HG03442 (cell line): Measurements from ENCODE around the gene MARVELD1.
"Not testable (repeated sequence)": the region's sequence is repeated elsewhere in the genome, so short reads cannot be mapped to it uniquely, and the experiment has no call there.

Source experiments
- ATAC-seq: cut with Tn5 transposase; IDR thresholded peaks from one replicate; pipeline ENCODE4 v1.9.1; 2021; ENCODE audit warnings: mild to moderate bottlenecking, moderate library complexity; ENCODE audit not compliant: unreplicated experiment

Gene MARVELD1

DNA sequence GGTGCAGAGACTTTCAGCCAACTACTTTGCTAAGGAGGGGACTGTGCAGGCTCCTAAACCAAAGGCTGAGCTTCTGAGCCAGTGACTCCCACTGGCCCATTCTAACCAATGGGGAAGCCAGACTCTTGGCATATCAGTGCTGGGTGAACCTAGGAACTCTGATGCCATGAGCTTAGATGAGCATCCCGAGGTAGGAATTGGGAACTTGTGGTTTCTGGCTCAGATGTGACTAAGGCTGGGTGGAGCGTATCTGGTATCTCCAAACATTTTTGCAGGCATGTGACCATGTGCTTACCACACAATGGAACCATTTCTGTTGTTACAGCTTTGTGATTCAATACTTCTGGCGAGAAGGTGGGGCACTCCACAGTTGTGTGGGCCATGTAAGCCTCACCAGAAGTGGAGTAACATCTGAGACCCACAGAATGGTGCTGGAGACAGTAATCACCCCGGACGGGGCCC, 23.9 kb upstream of the MARVELD1 start:
- ATAC-seq, result no peak

DNA sequence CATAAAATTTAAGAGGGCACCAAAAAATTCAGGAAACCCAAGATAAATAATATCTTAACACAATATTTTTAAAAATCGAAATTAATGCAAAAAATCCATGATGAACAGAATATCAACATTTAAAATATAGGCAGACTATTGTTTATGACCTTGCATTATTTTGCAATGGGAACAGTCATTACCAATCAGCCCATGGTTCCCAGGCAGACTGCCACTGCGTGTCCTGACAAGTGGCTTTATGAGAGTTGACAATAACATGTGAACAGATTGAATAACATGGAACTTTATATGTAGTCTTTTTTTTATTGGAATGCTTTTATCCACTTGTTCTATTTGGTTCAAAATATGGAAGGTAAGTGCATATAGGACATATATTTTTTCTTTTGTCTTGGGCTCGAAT, 23.4 kb upstream of the MARVELD1 start:
- no peak for ATAC-seq

DNA sequence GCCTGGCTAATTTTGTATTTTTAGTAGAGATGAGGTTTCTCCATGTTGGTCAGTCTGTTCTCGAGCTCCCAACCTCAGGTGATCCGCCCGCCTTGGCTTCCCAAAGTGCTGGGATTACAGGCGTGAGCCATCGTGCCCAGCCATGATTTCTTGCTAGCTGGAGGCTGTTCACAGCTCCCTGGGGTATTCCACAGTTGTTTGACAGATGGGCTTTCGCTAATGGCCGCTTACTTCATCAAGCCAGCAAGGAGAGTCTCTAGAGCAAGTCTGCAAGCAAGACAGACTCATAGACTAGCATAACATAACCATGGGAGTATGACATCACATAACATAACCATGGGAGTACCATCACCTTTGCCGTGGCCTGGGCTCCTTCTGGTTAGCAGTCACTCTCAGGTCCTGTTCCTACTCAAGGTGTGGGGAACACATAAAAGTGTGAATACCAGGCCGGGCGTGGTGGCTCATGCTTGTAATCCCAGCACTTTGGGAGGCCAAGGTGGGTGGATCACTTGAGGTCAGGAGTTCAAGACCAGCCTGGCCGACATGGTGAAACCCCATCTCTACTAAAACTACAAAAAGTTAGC, 15.4 kb upstream of the MARVELD1 start:
- not testable (repeated sequence) for ATAC-seq

DNA sequence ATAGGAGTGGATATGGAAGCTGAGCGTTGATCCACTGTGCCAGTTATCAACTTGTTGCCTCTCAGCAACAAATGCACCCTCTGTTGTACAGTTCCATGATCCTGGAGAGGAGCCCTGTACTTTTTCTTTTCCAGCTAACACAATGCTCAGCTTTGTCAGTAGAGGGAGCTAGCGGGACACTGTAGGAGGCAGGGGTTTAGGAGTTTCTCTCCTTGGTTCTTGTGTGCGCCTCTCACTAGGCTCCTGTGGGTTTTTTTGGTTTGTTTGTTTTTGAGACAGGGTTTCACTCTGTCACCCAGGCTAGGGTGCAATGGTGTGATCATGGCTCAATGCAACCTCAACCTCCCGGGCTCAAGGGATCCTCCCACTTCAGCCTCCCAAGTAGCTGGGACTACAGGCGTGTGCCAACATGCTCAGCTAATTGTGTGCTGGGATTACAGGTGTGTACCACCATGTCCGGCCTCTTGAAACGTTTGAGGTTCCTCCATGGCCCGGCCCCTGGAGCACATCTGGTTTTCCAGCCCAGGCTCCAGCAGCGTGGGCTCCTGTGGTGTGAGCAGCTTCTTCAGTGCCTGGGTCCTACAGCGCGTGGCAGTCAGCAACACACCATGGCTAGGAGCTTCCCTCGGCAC, 12.0 kb upstream of the MARVELD1 start:
- peak; percentile 79 for ATAC-seq

DNA sequence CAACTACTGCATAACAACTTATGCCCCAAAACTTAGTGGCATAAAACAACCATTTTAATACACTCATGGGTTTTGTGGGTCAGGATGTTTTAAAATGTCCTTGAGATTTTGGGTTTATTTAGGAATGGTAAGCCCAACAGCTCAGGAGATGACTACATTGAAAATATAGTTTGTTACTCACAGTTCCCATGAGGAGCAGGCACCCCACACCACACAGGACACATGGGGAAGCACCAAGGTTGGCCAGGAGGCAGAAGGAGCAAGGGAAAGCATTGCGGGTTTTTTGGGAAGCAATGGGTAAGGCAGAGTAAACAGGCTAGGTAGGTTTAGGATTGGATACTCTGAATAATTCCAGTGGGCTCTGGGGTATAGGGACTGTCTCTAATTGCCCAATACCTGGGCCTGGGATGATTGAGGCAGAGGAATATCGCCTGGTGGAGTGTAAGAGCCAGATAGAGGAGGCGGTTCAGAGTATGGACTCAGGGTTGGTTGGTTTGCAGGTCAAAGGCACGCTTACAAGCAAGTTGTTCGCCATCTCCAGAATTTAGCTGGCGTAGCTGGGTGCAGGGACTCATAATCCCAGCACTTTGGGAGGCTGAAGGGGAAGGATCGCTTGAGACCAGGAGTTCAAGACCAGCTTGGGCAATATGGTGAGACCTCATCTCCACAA, 10.0 kb upstream of the MARVELD1 start:
- no peak for ATAC-seq

DNA sequence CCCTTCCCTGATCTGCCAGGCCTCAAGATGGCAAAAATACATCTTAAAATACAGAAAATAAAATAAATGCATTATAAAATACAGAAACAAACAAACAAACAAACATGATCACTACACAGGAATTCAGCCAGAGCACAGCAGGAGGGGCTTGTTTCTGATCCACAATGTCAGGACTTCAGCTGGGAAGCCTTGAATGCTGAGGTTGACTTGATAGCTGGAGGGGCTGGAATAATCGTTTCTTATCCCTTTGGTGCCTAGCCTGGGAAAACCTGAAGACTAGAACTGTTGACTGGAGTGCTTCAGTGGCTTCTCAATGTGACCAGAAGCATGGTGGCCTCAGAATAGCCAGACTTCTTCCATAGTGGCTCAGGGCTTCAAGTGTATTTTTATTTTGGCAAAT, 9.2 kb upstream of the MARVELD1 start:
- ATAC-seq, result no peak

DNA sequence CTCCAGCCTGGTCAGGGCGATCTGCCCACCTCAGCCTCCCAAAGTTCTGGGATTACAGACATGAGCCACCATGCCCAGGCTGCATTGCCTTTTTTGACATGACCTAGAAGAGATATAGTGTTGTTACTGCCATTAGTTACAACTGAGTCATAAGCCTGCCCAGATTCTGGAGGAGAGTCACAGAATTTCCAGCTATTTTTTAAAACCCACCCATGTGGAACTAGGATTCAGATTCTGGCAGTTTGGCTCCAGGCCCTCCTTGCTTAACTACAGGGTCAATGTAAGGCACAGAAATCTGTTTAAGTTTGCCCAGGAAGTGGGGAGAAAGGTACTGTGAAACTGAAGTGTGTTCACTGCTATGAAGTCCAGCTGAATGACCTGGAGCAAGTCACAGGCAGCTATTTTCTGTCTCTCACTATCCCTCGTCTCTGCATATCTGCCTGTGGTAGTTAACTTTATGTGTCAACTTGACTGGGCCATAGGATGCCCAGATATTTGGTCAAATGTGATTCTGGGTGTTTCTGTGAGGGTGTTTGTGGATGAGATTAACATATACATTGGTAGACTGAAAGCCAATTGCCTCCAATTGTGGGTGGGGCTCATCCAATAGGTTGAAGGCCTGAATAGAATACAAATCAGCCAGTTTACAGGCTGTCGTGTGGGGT, 8.4 kb upstream of the MARVELD1 start:
- ATAC-seq, result no peak

DNA sequence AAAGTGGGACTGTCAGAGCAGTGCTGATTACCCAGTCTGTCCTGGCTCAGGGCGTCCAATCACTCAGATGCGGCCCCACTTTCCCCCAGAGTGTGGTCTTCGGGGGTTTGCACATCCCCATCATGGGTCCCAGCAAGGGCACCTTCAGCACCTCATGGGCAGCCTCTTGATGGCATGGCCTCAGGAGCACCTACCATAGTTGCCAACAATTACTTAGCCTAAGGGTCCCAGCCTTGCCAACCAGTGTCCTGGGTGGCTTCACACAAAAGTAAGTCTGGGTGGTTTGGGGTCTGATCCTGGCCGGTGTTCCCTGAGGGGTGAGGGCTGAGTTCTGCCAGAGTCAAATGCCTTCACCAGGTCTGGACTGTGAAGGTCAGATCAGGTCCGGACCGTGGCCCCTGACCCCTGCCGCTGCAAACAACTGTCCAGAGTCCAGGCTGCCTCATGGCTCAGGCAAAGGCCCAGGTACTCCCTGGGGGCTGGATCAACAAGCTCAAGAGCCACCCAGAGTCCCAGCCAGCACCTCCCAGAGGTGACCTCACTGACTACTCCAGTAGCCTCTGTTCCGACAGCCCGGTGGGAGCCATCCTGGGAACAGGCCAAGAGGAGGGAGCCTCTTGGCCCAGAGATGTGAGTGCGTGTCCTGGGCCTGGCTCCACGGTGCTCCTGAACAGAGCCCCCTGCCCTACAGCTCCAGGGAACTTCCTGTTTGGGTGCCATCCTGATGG, 6.2 kb upstream of the MARVELD1 start:
- ATAC-seq, result no peak

DNA sequence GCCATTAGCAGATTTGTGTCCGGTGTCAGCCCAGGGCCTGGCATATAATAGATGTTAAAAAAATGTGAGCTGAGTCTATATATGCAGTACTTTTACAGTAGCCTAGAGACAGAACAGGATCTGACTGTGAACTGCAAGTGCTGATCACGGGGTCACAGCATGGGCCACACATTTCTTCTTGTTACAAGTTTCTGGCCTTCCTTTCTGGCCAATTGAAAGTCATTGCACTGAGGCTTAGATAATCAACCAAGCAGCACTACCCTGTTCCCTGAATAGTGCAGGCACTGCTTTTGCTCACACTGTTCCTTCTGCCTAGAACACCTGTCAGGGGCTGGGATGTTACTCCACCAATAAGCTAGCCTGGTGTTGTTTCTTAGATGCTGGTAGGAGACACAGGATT, 5.4 kb upstream of the MARVELD1 start:
- ATAC-seq, result no peak

DNA sequence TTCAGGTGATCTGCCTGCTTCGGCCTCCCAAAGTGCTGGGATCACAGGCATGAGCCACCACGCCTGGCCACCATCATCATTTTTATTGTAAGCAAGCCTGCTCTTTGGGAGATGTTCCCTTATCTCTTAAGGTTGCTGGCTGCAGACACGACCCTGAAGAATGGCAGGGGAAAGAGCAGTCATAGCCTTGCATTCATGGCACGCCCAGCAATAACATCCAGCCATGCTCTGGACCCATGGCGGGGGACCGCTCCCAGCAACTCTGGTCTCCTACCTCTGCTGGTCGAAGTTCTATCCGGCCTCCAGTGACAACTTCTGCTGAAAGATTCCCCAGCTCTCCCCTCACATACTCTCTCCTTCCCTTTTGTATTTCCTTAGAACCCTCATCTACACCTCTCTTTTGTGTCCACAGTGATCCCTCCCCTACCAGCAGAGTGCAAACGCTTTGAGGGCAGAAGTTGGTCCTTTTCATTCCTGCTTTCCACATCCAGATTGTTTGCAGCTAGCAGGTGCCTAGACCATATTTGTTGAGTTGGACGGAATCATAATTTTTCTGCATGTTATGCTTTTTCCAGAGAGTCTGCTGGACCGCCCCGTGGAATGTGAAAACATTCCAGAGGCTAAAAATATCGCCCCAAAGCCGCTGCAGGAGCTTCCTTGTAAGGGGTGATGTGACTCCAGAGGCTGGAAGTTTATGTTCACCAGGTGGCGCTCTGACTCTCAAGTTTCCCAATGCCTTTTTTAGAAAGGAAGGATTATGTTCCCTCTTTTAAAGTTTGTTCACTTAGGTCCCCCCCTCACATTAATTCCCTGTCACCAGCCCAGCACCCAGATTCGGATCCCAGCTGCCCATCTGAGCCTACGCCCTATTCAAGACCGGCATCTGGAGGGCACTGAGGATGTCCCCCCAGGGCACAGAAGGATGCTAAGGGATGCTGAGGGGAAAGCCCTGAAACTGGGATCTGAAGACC, 4.3 kb upstream of the MARVELD1 start:
- ATAC-seq, result no peak

DNA sequence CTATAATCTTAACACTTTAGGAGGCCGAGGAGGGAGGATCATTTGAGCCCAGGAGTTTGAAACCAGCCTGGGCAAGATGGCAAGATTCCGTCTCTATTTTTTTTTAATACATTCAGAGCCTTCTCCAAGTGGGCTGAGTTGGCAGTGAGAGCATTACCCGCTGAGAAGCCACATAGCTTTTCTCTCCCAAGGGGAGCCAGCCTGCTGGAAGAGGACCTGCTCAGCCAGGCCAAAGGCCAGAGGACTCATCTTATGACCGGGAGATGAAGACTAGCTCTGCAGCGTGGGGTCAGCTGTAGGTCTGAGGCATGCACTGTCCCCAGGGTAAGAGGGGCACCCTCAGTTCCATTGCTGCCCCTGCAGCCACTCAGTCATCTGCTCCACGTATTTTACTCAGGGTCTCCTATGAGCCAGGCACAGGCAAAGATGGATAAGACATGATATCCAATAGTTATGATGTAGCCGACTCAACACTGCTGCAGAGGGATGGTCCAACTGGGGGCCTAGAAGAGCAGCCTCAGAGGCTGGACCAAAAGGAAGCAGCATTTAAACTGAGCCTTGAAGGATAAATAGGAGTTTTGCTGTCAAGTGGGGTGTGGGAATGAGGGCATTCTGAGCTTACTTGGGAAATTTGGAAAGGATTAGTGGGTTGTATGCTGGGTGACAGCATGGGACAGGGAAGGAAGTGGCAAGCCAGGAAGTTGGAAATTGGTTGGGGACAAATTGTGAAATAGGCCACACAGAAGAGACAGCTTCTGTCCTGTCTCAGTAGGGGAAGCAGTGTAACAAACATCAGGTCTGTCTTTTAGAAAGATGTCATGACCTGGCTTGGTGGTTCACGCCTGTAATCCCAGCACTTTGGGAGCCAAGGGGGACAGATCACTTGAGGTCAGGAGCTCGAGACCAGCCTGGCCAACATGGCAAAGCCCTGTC, 1.6 kb upstream of the MARVELD1 start:
- ATAC-seq, result no peak

DNA sequence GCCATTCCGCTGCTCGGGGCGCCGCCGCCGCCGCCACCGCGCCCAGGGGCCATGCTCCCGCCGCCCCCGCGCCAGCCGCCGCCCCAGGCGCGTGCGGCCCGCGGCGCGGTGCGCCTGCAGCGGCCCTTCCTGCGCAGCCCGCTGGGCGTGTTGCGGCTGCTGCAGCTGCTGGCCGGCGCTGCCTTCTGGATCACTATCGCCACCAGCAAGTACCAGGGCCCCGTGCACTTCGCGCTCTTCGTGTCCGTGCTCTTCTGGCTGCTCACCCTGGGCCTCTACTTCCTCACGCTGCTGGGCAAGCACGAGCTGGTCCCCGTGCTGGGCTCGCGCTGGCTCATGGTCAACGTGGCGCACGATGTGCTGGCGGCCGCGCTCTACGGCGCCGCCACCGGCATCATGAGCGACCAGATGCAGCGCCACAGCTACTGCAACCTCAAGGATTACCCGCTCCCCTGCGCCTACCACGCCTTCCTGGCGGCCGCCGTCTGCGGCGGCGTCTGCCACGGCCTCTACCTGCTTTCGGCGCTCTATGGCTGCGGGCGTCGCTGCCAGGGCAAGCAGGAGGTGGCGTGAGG, 383 bp downstream of the MARVELD1 start:
- peak; percentile 69 for ATAC-seq

DNA sequence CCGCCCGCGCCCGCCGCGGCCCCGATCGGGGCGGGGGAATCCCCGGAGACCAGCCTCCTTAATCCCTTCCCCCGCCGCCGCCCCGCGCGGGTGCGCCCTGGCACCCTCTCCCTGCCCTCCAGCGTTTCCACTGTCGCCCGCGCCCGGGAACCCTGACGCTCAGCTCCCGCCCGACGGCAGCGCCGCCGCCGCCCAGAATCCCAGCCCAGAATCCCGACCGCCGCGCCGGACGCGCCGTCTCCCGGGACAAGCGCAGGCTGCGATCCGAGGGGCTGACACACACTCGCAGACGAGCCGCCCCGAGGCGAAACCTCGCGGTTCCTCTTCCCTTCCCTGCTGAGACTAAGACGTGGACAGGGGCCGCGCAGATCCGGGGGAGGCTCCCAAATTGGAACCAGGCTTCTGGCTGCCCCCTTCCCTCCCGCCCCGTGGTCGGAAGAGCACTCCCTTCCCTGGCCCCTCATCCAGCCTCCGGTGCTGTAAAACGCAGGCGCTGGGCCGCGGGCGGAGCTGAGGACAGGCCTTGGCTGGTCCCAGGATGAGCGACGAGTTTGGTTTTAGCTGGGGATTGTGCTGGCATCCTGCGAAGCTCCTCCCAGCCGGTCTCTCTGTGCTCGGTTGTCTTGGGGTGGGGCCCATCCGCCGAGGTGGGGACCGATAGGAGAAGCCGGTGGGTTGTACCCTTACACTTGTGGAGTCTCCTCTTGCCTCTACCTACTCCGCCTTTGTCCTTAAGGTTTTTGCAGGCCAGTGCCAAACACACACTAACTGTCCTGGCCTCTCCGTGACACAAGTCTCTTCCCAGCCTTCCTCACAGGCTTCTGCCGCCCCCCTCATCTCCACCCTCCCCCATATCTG, 1.1 kb downstream of the MARVELD1 start:
- ATAC-seq, result peak; percentile 46

DNA sequence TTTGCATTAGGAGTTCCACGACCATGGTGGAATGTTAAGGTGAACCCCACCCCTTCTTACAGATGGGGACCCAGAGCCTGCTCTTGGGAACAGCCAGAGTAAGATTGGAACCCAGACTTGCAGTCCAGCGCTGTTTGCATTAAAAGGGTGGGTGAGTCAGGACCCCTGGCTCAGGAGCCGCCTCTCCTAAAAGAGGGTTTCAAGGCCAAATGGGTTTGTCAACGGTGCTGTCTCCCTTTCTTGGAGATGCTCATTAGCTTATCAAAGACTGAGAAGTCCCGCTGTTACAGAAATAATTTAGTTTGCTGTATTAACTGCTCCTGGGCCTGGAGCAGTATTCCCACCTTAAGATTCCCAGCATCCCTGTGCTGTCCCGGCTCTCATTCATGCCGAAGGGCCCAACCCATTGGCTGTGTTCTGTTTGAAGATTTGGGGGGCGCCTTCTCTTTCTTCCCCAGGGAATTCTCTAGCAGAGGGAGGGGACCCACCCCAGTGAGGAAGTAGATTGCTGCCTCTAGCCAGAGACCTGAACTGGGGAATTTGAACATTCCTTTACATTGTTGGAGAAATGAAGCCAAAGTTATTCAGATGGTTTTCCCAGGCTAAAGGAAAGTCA, 1.8 kb downstream of the MARVELD1 start:
- no peak for ATAC-seq

DNA sequence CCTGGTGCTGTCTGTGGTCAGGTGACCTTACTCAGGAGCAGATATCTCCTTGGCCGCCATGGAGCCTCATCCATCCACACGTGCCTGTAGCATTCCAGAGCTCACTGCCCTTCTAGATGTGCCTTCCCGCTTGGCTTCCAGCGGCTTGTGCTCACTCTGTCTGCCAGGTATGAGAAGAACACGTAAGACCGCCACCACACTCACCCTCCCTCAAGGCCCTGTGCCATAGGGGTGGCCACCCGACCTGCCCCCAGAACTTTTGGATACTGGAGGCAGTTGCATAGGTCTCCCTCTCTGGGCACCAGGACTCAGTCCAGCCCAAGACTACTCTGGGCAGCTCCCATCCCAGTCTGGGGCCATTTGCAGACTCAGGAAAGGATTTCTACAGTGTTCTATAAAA, 4.1 kb downstream of the MARVELD1 start:
- ATAC-seq, result no peak

DNA sequence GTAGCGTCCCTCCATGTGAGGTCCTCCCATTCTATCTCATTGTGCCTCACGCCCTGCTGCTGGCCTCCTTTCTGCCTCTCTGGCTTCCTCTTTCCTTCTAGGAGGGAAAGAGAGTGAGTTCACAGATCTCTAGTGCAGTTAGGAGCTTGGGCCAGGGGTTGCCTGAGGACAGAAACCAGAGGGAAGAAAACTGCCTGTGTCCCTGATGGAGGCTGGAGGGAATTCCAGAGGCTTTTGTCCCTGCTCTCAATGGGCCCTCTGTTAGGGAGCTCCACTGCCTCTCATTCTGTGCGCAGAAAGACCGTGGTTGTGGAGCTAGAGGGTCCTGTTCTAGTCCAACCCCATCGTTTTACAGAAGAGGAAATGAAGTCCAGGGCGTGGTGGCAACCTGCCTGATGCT, 4.6 kb downstream of the MARVELD1 start:
- ATAC-seq, result no peak

DNA sequence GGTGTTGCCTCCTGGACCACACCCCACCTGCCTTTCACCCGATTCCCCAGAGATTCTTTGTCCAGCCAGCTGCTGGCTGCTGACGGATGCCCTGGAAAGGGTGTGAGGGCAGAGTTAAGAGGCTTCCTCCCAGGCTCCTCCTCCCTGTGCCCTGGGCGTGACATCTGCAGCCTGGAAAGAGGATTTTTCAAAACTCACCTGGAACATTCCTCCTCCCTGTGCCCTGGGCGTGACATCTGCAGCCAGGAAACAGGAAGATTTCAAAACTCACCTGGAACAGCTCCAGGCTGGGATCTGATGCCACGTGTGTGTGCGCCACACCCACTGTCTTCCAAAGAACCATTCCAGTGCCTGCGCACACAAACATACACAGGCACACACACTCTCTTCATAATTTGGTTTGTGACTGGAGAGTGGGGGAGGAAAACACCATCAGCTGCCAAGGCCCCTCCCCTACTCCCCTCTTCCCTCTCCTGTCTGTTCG, 5.2 kb downstream of the MARVELD1 start:
- no peak for ATAC-seq
